ENCODE measurements around the gene ABCB7. TPM values are rescaled to one million over a fixed set of nuclear protein-coding genes. Genes with fewer than 3 reads are reported as not detected.

Gene ABCB7
- total RNA-seq, 2 experiments from 2014 or later: 26.7 to 31.7 TPM

DNA sequence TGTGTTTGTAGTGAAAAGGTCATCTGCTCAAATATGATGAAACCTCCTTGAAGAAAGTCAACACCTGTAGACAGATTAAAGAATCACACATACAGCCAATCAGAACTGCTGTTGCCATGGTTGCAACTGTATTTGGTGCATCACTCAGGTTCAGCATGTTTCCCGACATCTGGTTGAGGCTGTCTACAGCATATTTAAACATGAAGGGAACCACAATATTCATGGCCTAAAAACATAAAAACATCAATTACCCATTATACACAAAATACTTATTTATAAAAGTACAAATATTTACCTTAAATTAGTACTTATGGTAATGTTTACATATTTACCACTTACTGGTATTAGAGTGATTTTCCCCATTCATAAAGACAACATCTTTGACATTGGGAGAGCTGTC, 79.7 kb downstream of the ABCB7 start:
- H2AFZ ChIP-seq (ENCODE audit: low read length): no peak overlapping the region
- no peaks in the 10 kb centered on the region for H3K4me1 ChIP-seq (ENCODE audit: insufficient read depth, low read length, poor library complexity, severe bottlenecking)
- no TSS peak for BruUV-seq (replicated peaks)
- ChIA-PET CTCF (ENCODE audit: unreplicated experiment) (no interaction called here), POLR2A (interaction anchor here (1.1 kb wide), 1 partner anchor 20 kb away, joined by 4 read pairs; no protein-coding TSS in a partner anchor)
- H3K79me2 ChIP-seq (ENCODE audit: insufficient read depth, low read depth, low read length): no peaks in the 10 kb centered on the region
- H3K9me3 ChIP-seq (ENCODE audit: low read length): no peaks in the 10 kb centered on the region
- H3K4me2 ChIP-seq (ENCODE audit: low read length): no peak overlapping the region
- no peak overlapping the region for H3K4me3 ChIP-seq (ENCODE audit: low read depth, low read length, poor library complexity, severe bottlenecking)
- H3K27ac ChIP-seq (ENCODE audit: low read depth, low read length, poor library complexity, severe bottlenecking): no peak overlapping the region
- TF ChIP-seq, protein P1, sequence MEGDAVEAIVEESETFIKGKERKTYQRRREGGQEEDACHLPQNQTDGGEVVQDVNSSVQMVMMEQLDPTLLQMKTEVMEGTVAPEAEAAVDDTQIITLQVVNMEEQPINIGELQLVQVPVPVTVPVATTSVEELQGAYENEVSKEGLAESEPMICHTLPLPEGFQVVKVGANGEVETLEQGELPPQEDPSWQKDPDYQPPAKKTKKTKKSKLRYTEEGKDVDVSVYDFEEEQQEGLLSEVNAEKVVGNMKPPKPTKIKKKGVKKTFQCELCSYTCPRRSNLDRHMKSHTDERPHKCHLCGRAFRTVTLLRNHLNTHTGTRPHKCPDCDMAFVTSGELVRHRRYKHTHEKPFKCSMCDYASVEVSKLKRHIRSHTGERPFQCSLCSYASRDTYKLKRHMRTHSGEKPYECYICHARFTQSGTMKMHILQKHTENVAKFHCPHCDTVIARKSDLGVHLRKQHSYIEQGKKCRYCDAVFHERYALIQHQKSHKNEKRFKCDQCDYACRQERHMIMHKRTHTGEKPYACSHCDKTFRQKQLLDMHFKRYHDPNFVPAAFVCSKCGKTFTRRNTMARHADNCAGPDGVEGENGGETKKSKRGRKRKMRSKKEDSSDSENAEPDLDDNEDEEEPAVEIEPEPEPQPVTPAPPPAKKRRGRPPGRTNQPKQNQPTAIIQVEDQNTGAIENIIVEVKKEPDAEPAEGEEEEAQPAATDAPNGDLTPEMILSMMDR (conservative IDR thresholded peaks at IDR 0.05; ENCODE audit: low read length): no peak
- TF ChIP-seq EZH2phosphoT487 (IDR thresholded peaks at IDR 0.05; ENCODE audit: borderline replicate concordance, low read depth, low read length): no peak
- peaks cover 11% of the 10 kb centered on the region; the same call in 1 of the 2 replicates for H3K36me3 ChIP-seq (ENCODE audit: insufficient read depth, low read length)
- DNase-seq (ENCODE audit: low spot score): no peak
- H4K20me1 ChIP-seq (ENCODE audit: insufficient read depth, low read length): no peaks in the 10 kb centered on the region
- intact Hi-C loops (cut with micrococcal nuclease; ENCODE audit: unreplicated experiment): no loop called here
- H3K9me2 ChIP-seq (ENCODE audit: insufficient read depth, low read length): no peaks in the 10 kb centered on the region

DNA sequence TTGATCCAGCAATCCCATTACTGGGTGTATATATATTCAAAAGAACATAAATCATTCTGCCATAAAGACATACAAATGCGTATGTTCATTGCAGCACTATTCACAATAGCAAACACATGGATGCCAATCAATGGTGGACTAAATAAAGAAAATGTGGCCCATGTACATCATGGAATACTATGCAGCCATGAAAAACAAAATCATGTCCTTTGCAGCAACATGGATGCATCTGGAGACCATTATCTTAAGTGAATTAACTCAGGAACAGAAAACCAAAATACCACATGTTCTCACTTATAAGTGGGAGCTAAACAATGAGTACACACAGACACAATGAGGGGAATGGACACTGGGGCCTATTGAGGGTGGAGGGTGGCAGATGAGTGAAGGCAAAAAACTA, 81.6 kb downstream of the ABCB7 start:
- TF ChIP-seq, protein P1 (conservative IDR thresholded peaks at IDR 0.05; ENCODE audit: low read length): no peak
- TF ChIP-seq EZH2phosphoT487 (IDR thresholded peaks at IDR 0.05; ENCODE audit: borderline replicate concordance, low read depth, low read length): no peak
- intact Hi-C loops (cut with micrococcal nuclease; ENCODE audit: unreplicated experiment): no loop called here
- no peaks in the 10 kb centered on the region for H4K20me1 ChIP-seq (ENCODE audit: insufficient read depth, low read length)
- no peaks in the 10 kb centered on the region for H3K4me1 ChIP-seq (ENCODE audit: insufficient read depth, low read length, poor library complexity, severe bottlenecking)
- H3K4me3 ChIP-seq (ENCODE audit: low read depth, low read length, poor library complexity, severe bottlenecking): no peak overlapping the region
- no peak for DNase-seq (ENCODE audit: low spot score)
- CTCF ChIA-PET (ENCODE audit: unreplicated experiment): no interaction called here
- no peaks in the 10 kb centered on the region for H3K79me2 ChIP-seq (ENCODE audit: insufficient read depth, low read depth, low read length)
- H3K9me3 ChIP-seq (ENCODE audit: low read length): no peaks in the 10 kb centered on the region
- no peak overlapping the region for H3K4me2 ChIP-seq (ENCODE audit: low read length)
- no TSS peak for BruUV-seq (replicated peaks)
- POLR2A ChIA-PET: no interaction called here
- no peak overlapping the region for H2AFZ ChIP-seq (ENCODE audit: low read length)
- peaks cover 11% of the 10 kb centered on the region; the same call in 1 of the 2 replicates for H3K36me3 ChIP-seq (ENCODE audit: insufficient read depth, low read length)
- H3K27ac ChIP-seq (ENCODE audit: low read depth, low read length, poor library complexity, severe bottlenecking): no peak overlapping the region
- H3K9me2 ChIP-seq (ENCODE audit: insufficient read depth, low read length): no peaks in the 10 kb centered on the region

DNA sequence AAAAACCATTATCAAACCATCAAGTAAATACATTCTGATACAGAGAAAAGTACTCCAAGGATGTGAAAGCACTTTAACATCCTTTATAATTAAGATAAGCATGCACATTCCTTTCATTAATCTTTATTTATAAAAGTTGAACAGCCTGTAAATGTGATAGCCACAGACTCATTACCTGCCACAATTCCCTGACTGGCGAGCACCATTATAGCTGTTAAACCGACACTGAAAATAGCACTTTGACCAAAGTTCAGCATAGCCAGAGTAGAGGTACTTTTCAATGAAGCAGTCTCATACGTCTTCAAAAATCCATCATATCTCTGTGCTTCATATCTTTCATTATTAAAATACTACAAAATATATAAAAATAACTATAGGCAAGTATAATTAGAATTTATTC, 84.7 kb downstream of the ABCB7 start:
- no peaks in the 10 kb centered on the region for H4K20me1 ChIP-seq (ENCODE audit: insufficient read depth, low read length)
- intact Hi-C loops (cut with micrococcal nuclease; ENCODE audit: unreplicated experiment): no loop called here
- CTCF ChIA-PET (ENCODE audit: unreplicated experiment): no interaction called here

More for the DNA sequence above, 84.7 kb downstream of the ABCB7 start:
- DNase-seq (ENCODE audit: low spot score): no peak
- H2AFZ ChIP-seq (ENCODE audit: low read length): no peak overlapping the region
- H3K27ac ChIP-seq (ENCODE audit: low read depth, low read length, poor library complexity, severe bottlenecking): no peak overlapping the region
- BruUV-seq (replicated peaks): no TSS peak
- no peaks in the 10 kb centered on the region for H3K9me3 ChIP-seq (ENCODE audit: low read length)
- POLR2A ChIA-PET: no interaction called here
- no peak overlapping the region for H3K4me2 ChIP-seq (ENCODE audit: low read length)
- no peaks in the 10 kb centered on the region for H3K79me2 ChIP-seq (ENCODE audit: insufficient read depth, low read depth, low read length)
- H3K4me3 ChIP-seq (ENCODE audit: low read depth, low read length, poor library complexity, severe bottlenecking): no peak overlapping the region
- H3K36me3 ChIP-seq (ENCODE audit: insufficient read depth, low read length): peaks cover 20% of the 10 kb centered on the region; the same call in 1 of the 2 replicates
- no peaks in the 10 kb centered on the region for H3K4me1 ChIP-seq (ENCODE audit: insufficient read depth, low read length, poor library complexity, severe bottlenecking)
- TF ChIP-seq EZH2phosphoT487 (IDR thresholded peaks at IDR 0.05; ENCODE audit: borderline replicate concordance, low read depth, low read length): no peak
- H3K9me2 ChIP-seq (ENCODE audit: insufficient read depth, low read length): no peaks in the 10 kb centered on the region
